Upper lobe of left lung (tissue), 4 donors: ENCODE results near the gene WNK1.

ENCODE experiments used
- EP300 ChIP-seq, 4 donors: sonication (generic); formaldehyde crosslinking; IDR thresholded peaks; one replicate each; pipeline ENCODE4 v1.5.1; 2017; ENCODE audit warnings: antibody characterized with exemption in 4 of 4, control low read depth in 2 of 4
- POLR2A ChIP-seq, 4 donors: fragments of 450-650 bp; IDR thresholded peaks; one replicate each; pipeline ENCODE4 v1.5.1; 2016 to 2017; ENCODE audit warnings: antibody characterized with exemption in 4 of 4, mild to moderate bottlenecking in 2 of 4
- POLR2AphosphoS5 ChIP-seq, 2 donors: sonication (generic); formaldehyde crosslinking; IDR thresholded peaks; one replicate each; pipeline ENCODE4 v1.5.1; 2017; ENCODE audit warnings: antibody characterized with exemption in 2 of 2
- TF ChIP-seq, protein P1 (sequence below), 6 experiments: fragments of 450-650 bp in 4 of 6; fragments of 200-600 bp in 2 of 6; sonication (generic) in 2 of 6; IDR thresholded peaks; one replicate each; pipeline ENCODE4 v1.5.1; 2016 to 2019; ENCODE audit warnings: antibody characterized with exemption in 6 of 6

DNA sequence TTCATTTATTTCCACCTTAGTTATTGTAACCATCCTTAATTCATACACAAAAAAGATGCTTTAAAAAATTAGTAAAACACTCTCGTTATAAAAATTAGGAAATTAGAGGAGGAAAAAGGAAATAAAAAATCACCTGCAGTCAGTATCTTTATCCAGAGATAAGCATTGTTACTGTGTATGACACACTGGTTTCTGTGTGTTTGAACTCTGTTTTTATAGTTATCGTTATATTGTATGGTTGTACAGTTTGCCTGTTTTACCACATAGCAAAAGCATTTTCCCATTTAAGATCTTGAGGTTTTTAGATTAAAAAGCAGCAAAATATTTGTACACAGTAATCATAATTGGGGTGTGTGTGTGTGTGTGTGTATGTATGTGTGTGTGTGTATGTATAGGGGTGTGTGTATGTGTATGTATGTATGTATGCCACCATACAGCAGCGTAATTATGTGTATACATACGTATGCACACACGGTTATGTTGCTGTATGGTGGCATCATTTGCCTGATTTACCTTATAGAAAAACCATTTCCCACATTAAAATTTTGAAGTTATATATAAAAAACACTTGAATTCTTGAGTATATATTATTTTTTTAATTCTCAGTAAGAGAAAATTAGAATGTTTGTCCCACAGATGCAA is 19.8 kb downstream of the WNK1 start:
- TF ChIP-seq, protein P1, sequence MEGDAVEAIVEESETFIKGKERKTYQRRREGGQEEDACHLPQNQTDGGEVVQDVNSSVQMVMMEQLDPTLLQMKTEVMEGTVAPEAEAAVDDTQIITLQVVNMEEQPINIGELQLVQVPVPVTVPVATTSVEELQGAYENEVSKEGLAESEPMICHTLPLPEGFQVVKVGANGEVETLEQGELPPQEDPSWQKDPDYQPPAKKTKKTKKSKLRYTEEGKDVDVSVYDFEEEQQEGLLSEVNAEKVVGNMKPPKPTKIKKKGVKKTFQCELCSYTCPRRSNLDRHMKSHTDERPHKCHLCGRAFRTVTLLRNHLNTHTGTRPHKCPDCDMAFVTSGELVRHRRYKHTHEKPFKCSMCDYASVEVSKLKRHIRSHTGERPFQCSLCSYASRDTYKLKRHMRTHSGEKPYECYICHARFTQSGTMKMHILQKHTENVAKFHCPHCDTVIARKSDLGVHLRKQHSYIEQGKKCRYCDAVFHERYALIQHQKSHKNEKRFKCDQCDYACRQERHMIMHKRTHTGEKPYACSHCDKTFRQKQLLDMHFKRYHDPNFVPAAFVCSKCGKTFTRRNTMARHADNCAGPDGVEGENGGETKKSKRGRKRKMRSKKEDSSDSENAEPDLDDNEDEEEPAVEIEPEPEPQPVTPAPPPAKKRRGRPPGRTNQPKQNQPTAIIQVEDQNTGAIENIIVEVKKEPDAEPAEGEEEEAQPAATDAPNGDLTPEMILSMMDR (IDR thresholded peaks at IDR 0.05) = no peak
- TF ChIP-seq POLR2A (IDR thresholded peaks at IDR 0.05) (no peak), EP300 (IDR thresholded peaks at IDR 0.05) (no peak), POLR2AphosphoS5 (IDR thresholded peaks at IDR 0.05) (no peak)
